NCI-H2227 (cell line): Measurements from ENCODE around the gene CCDC18.
"Not testable (repeated sequence)": the region's sequence is repeated elsewhere in the genome, so short reads cannot be mapped to it uniquely, and the experiment has no call there.

Source experiments
- DNase-seq: peaks from one replicate; lab custom pipeline; 2025; ENCODE audit not compliant: unreplicated experiment; lab: John Stamatoyannopoulos, UW

CCDC18 gene

GRCh38 chr1:93223023-93223675, 42.6 kb downstream of the CCDC18 start:
- DNase-seq = no peak

- DNase-seq = no peak
These were observed 54.7 kb downstream of the CCDC18 start for GRCh38 chr1:93235261-93235660.

GRCh38 chr1:93237021-93237420, 56.5 kb downstream of the CCDC18 start:
- DNase-seq = no peak

GRCh38 chr1:93238425-93238824, 57.9 kb downstream of the CCDC18 start:
- DNase-seq = no peak

- DNase-seq = no peak
These were observed 59.3 kb downstream of the CCDC18 start for GRCh38 chr1:93239863-93240262.

GRCh38 chr1:93243233-93243632, 62.7 kb downstream of the CCDC18 start:
- DNase-seq = not testable (repeated sequence)

- DNase-seq = no peak
These were observed 64.0 kb downstream of the CCDC18 start for GRCh38 chr1:93244298-93245069.

- DNase-seq = no peak
These were observed 71.4 kb downstream of the CCDC18 start for GRCh38 chr1:93251966-93252365.

- DNase-seq = no peak
These were observed 72.1 kb downstream of the CCDC18 start for GRCh38 chr1:93252598-93252997.

- no peak for DNase-seq
These were observed 73.0 kb downstream of the CCDC18 start for GRCh38 chr1:93253516-93253915.

GRCh38 chr1:93255222-93256079, 74.9 kb downstream of the CCDC18 start:
- DNase-seq = no peak

GRCh38 chr1:93256433-93256832, 75.9 kb downstream of the CCDC18 start:
- no peak for DNase-seq

- no peak for DNase-seq
These were observed 77.4 kb downstream of the CCDC18 start for GRCh38 chr1:93257889-93258288.

GRCh38 chr1:93260726-93261125, 80.2 kb downstream of the CCDC18 start:
- not testable (repeated sequence) for DNase-seq

- DNase-seq = no peak
These were observed 82.1 kb downstream of the CCDC18 start for GRCh38 chr1:93262645-93263044.

GRCh38 chr1:93268888-93269287, 88.4 kb downstream of the CCDC18 start:
- not testable (repeated sequence) for DNase-seq

GRCh38 chr1:93275262-93275633, 94.7 kb downstream of the CCDC18 start:
- DNase-seq = not testable (repeated sequence)

- no peak for DNase-seq
These were observed 95.2 kb downstream of the CCDC18 start for GRCh38 chr1:93275634-93276295.

- DNase-seq = not testable (repeated sequence)
These were observed 97.0 kb downstream of the CCDC18 start for GRCh38 chr1:93277530-93277929.

GRCh38 chr1:93283496-93283895, 103.0 kb downstream of the CCDC18 start:
- DNase-seq = no peak

GRCh38 chr1:93288558-93288957, 108.0 kb downstream of the CCDC18 start:
- no peak for DNase-seq
